Type B pancreatic cell (in vitro differentiated cells): ENCODE data around the gene NDUFAF5. TPM values are rescaled to one million over a fixed set of nuclear protein-coding genes. Genes with fewer than 3 reads are reported as not detected.
A peak's percentile ranks its signal among the peaks of the same experiment; 100 is the strongest.

Experiments
- DNase-seq: peaks from one replicate; pipeline ENCODE4 v3.0.0; 2021; ENCODE audit warnings: mixed read lengths; ENCODE audit not compliant: unreplicated experiment; ENCODE audit errors: extremely low spot score
- H3K27ac Mint-ChIP-seq: 2 replicates; pipeline ENCODE4 v1.8.0; 2021; ENCODE audit warnings: mild to moderate bottlenecking, mixed read lengths
- H3K27me3 Mint-ChIP-seq: 2 replicates; pipeline ENCODE4 v1.8.0; 2021; ENCODE audit warnings: mixed read lengths
- H3K36me3 Mint-ChIP-seq: 2 replicates; pipeline ENCODE4 v1.8.0; 2021; ENCODE audit warnings: mixed read lengths
- H3K4me1 Mint-ChIP-seq: one replicate; pipeline ENCODE4 v1.8.0; 2021; ENCODE audit warnings: mixed read lengths; ENCODE audit not compliant: unreplicated experiment
- H3K4me3 Mint-ChIP-seq: 2 replicates; pipeline ENCODE4 v1.8.0; 2021; ENCODE audit warnings: mild to moderate bottlenecking, mixed read lengths
- H3K9me3 Mint-ChIP-seq: 2 replicates; pipeline ENCODE4 v1.8.0; 2021; ENCODE audit warnings: mixed read lengths
- CTCF ChIP-seq: fragments of 200-600 bp; sonication (generic); conservative IDR thresholded peaks from 2 replicates; pipeline ENCODE4 v1.5.0; 2021; ENCODE audit warnings: antibody characterized with exemption, mild to moderate bottlenecking
- total RNA-seq: library from RNA; stranded (reverse); gene quantifications from 2 replicates; pipeline ENCODE4 v1.2.1, GENCODE V29; 2021; ENCODE audit warnings: low replicate concordance

Gene NDUFAF5
- total RNA-seq, 1 donor from 2014 or later, result 26.1 TPM

GRCh38 chr20:13771853-13772453 lies 12.9 kb upstream of the NDUFAF5 start:
- no peak overlapping the region for H3K27ac Mint-ChIP-seq
- peak; percentile 82 for TF ChIP-seq CTCF
- no peaks in the 10 kb centered on the region for H3K9me3 Mint-ChIP-seq
- DNase-seq, result no peak
- H3K36me3 Mint-ChIP-seq, result peaks cover 31% of the 10 kb centered on the region
- H3K27me3 Mint-ChIP-seq, result no peaks in the 10 kb centered on the region
- no peak overlapping the region for H3K4me3 Mint-ChIP-seq
- H3K4me1 Mint-ChIP-seq, result no peaks in the 10 kb centered on the region

- Mint-ChIP-seq H3K4me3 (no peak overlapping the region), H3K27ac (no peak overlapping the region), H3K9me3 (no peaks in the 10 kb centered on the region), H3K4me1 (no peaks in the 10 kb centered on the region), H3K36me3 (peaks cover 27% of the 10 kb centered on the region), H3K27me3 (no peaks in the 10 kb centered on the region)
- TF ChIP-seq CTCF, result no peak
- DNase-seq, result no peak
Observed at GRCh38 chr20:13772529-13772928, 12.3 kb upstream of the NDUFAF5 start.

GRCh38 chr20:13775867-13776266 lies 9.0 kb upstream of the NDUFAF5 start:
- no peak for TF ChIP-seq CTCF
- Mint-ChIP-seq H3K9me3 (no peaks in the 10 kb centered on the region), H3K27ac (no peak overlapping the region), H3K4me1 (peaks cover 6% of the 10 kb centered on the region), H3K27me3 (no peaks in the 10 kb centered on the region), H3K4me3 (no peak overlapping the region), H3K36me3 (peaks cover 24% of the 10 kb centered on the region)
- no peak for DNase-seq

- H3K4me1 Mint-ChIP-seq, result peaks cover 8% of the 10 kb centered on the region
- H3K9me3 Mint-ChIP-seq, result no peaks in the 10 kb centered on the region
- no peaks in the 10 kb centered on the region for H3K27me3 Mint-ChIP-seq
- no peak overlapping the region for H3K27ac Mint-ChIP-seq
- H3K4me3 Mint-ChIP-seq, result no peak overlapping the region
- H3K36me3 Mint-ChIP-seq, result peaks cover 24% of the 10 kb centered on the region
- DNase-seq, result no peak
- no peak for TF ChIP-seq CTCF
Observed at GRCh38 chr20:13777171-13777601, 7.6 kb upstream of the NDUFAF5 start.

GRCh38 chr20:13778827-13779226 lies 6.0 kb upstream of the NDUFAF5 start:
- Mint-ChIP-seq H3K4me1 (peaks cover 8% of the 10 kb centered on the region), H3K4me3 (no peak overlapping the region), H3K27ac (no peak overlapping the region), H3K27me3 (no peaks in the 10 kb centered on the region), H3K9me3 (no peaks in the 10 kb centered on the region), H3K36me3 (peaks cover 23% of the 10 kb centered on the region)
- no peak for TF ChIP-seq CTCF
- DNase-seq, result no peak

GRCh38 chr20:13783528-13783927 lies 1.3 kb upstream of the NDUFAF5 start:
- Mint-ChIP-seq H3K4me3 (peak overlapping the region; percentile 100), H3K36me3 (peaks cover 19% of the 10 kb centered on the region), H3K9me3 (no peaks in the 10 kb centered on the region), H3K27me3 (no peaks in the 10 kb centered on the region), H3K27ac (no peak overlapping the region), H3K4me1 (peaks cover 34% of the 10 kb centered on the region)
- no peak for DNase-seq
- no peak for TF ChIP-seq CTCF
